Measurements from ENCODE around the gene BDP1.
"Not testable (repeated sequence)": the region's sequence is repeated elsewhere in the genome, so short reads cannot be mapped to it uniquely, and the experiment has no call there.

Gene BDP1

GRCh38 chr5:71455427-71456361, at the start of gene BDP1:
BDP1 (plus strand) TSS chr5:71455651; CDS start chr5:71455878, 227 bp downstream.
- peak; percentile 87 for DNase-seq

GRCh38 chr5:71410088-71410487, 45.4 kb upstream of the BDP1 start:
- DNase-seq: not testable (repeated sequence)

- not testable (repeated sequence) for DNase-seq
These were observed 39.8 kb upstream of the BDP1 start for GRCh38 chr5:71415626-71416025.

GRCh38 chr5:71418026-71418425, 37.4 kb upstream of the BDP1 start:
- not testable (repeated sequence) for DNase-seq

GRCh38 chr5:71421278-71421677, 34.2 kb upstream of the BDP1 start:
- not testable (repeated sequence) for DNase-seq

- DNase-seq: not testable (repeated sequence)
These were observed 31.6 kb upstream of the BDP1 start for GRCh38 chr5:71423896-71424295.

- not testable (repeated sequence) for DNase-seq
These were observed 28.6 kb upstream of the BDP1 start for GRCh38 chr5:71426686-71427474.

- not testable (repeated sequence) for DNase-seq
These were observed 23.0 kb upstream of the BDP1 start for GRCh38 chr5:71432410-71432809.

- not testable (repeated sequence) for DNase-seq
These were observed 20.6 kb upstream of the BDP1 start for GRCh38 chr5:71434825-71435224.

- DNase-seq: not testable (repeated sequence)
These were observed 13.9 kb upstream of the BDP1 start for GRCh38 chr5:71441564-71441963.

GRCh38 chr5:71443891-71444290, 11.6 kb upstream of the BDP1 start:
- not testable (repeated sequence) for DNase-seq

GRCh38 chr5:71445015-71445414, 10.4 kb upstream of the BDP1 start:
- not testable (repeated sequence) for DNase-seq

- DNase-seq: not testable (repeated sequence)
These were observed 9.8 kb upstream of the BDP1 start for GRCh38 chr5:71445523-71446152.

GRCh38 chr5:71446540-71447216, 8.8 kb upstream of the BDP1 start:
- not testable (repeated sequence) for DNase-seq

GRCh38 chr5:71447218-71447808, 8.1 kb upstream of the BDP1 start:
- peak; percentile 57 for DNase-seq

GRCh38 chr5:71452876-71453275, 2.6 kb upstream of the BDP1 start:
- no peak for DNase-seq

GRCh38 chr5:71454913-71455312, 538 bp upstream of the BDP1 start:
- no peak for DNase-seq

- no peak for DNase-seq
These were observed 902 bp downstream of the BDP1 start for GRCh38 chr5:71456362-71456743.

- DNase-seq: no peak
These were observed 1.7 kb downstream of the BDP1 start for GRCh38 chr5:71457106-71457505.

GRCh38 chr5:71460693-71461092, 5.2 kb downstream of the BDP1 start:
- no peak for DNase-seq

- no peak for DNase-seq
These were observed 5.9 kb downstream of the BDP1 start for GRCh38 chr5:71461360-71461759.

- no peak for DNase-seq
These were observed 15.7 kb downstream of the BDP1 start for GRCh38 chr5:71471193-71471592.
